HUES6 (cell line): Measurements from ENCODE around the gene CEACAM18.
"Not testable (repeated sequence)": the region's sequence is repeated elsewhere in the genome, so short reads cannot be mapped to it uniquely, and the experiment has no call there.

ENCODE experiments used
- H3K27ac ChIP-seq: 2 replicates; pipeline ENCODE4 v1.7.0; 2013; ENCODE audit warnings: low read depth, mild to moderate bottlenecking, low read length, inconsistent platforms
- H3K27me3 ChIP-seq: 2 replicates; pipeline ENCODE4 v1.6.1; 2013; ENCODE audit warnings: low read length; ENCODE audit not compliant: control insufficient read depth, insufficient read depth
- H3K36me3 ChIP-seq: 2 replicates; pipeline ENCODE4 v1.6.1; 2013; ENCODE audit warnings: low read length; ENCODE audit not compliant: control insufficient read depth, insufficient read depth
- H3K4me1 ChIP-seq: 2 replicates; pipeline ENCODE4 v1.6.1; 2013; ENCODE audit warnings: low read length; ENCODE audit not compliant: control insufficient read depth, insufficient read depth
- H3K4me3 ChIP-seq: 2 replicates; pipeline ENCODE4 v1.5.1; 2013; ENCODE audit warnings: low read depth, low read length
- H3K9ac ChIP-seq: one replicate; pipeline ENCODE4 v1.6.1; 2013; ENCODE audit warnings: mild to moderate bottlenecking, low read length
- H3K9me3 ChIP-seq: 2 replicates; pipeline ENCODE4 v1.6.1; 2013; ENCODE audit warnings: low read depth, low read length; ENCODE audit not compliant: control insufficient read depth, insufficient read depth

The CEACAM18 gene

DNA sequence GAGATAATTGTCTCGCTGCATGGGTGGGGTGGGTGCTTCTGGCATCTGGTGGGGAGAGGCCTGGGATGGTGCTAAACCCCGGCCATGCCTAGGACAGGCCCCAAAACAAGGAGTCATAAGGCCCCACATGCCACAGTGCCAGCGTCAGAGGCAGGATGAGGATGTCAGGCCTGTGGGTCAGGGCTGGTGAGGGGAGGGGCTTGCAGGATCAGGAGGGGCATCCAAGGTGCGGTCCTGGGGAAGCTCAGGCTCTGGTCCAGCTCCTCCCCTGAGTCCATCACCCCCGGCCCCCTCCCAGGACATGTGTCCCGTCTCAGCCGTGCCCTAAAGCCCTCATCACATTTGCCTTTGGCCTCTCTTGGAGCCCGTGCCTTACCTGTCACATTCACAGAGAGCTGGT, 22.6 kb downstream of the CEACAM18 start:
- H3K27me3 ChIP-seq, result peaks cover 38% of the 10 kb centered on the region
- not testable (repeated sequence) for H3K4me3 ChIP-seq, H3K4me1 ChIP-seq, H3K9ac ChIP-seq, H3K27ac ChIP-seq, H3K36me3 ChIP-seq, H3K9me3 ChIP-seq

DNA sequence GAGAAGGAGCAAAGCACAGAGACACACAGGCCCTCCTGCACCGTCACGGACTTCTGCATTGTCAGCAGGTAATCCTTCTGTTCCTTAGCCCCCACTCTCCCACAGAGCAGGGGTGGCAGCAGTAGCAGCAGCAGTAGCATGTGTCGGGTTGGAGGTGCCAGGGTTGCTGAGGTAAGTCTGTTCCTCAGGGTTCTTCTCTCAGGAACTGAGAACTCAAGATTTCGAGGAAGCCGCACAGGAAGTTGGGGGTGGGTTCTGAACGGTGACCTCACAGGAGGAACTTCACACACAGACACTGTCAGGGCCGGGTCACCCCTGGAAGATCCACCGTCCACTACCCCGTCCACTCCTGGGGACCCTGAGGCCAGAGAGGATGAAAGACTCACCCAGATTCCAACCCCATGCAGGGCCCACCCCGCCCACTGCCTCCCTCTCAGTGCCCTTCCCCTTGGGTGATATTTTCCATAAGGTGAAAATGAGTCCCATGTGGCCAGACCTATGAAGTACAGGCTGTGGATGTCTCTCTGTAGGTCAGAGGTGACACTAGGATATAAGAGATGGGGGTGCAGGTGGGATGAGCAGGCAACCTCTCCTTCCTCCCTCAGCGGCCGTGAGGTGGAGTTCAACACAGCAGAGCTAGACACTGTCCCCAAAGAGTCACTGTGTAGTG, 23.4 kb downstream of the CEACAM18 start, which contains the start of gene SIGLEC12:
Gene SIGLEC12, minus strand, starts transcription at position 207 of the 670 bp plus-strand sequence. Its CDS starts 67 bp downstream, at position 140.
- Histone ChIP-seq H3K27me3 (peaks cover 34% of the 10 kb centered on the region), H3K36me3 (no peaks in the 10 kb centered on the region), H3K9ac (no peak within 1 kb of the TSS), H3K4me1 (no peaks in the 10 kb centered on the region), H3K27ac (no peak within 1 kb of the TSS), H3K4me3 (no peak within 1 kb of the TSS), H3K9me3 (0 out of 2 replicates have a peak, but pooled peaks cover 3% of the 10 kb centered on the region)

GRCh38 chr19:51503286-51503817, 25.0 kb downstream of the CEACAM18 start:
- Histone ChIP-seq H3K4me1 (no peaks in the 10 kb centered on the region), H3K9ac (no peak overlapping the region), H3K9me3 (0 out of 2 replicates have a peak, but pooled peaks cover 3% of the 10 kb centered on the region), H3K27me3 (peaks cover 24% of the 10 kb centered on the region), H3K36me3 (no peaks in the 10 kb centered on the region), H3K27ac (no peak overlapping the region), H3K4me3 (no peak overlapping the region)

- H3K9ac ChIP-seq, result no peak overlapping the region
- H3K27me3 ChIP-seq, result peaks cover 28% of the 10 kb centered on the region
- no peaks in the 10 kb centered on the region for H3K4me1 ChIP-seq
- H3K27ac ChIP-seq, result no peak overlapping the region
- H3K9me3 ChIP-seq, result 0 out of 2 replicates have a peak, but pooled peaks cover 3% of the 10 kb centered on the region
- H3K36me3 ChIP-seq, result no peaks in the 10 kb centered on the region
- H3K4me3 ChIP-seq, result no peak overlapping the region
Measured at GRCh38 chr19:51503896-51504295, 25.6 kb downstream of the CEACAM18 start.

DNA sequence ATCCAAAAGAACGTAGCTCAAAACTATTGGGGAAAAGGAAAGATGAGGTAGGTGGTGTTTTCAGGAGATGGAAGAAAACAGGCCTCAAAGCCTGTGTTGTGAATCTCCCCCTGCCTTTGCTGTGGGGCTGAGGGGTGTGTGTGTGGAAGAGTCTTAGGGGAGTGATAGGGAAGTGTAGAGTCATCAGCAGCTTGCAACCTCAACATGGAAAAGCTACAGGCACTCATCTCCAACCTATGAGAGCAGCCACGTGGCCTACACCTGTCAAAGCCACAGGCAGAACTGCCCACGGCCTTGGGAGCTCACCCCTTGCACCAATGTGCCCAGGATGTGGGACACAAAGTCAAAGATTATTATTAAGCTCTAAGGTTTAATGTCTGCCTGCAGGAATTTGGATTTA, 27.6 kb downstream of the CEACAM18 start:
- H3K4me1 ChIP-seq, result no peaks in the 10 kb centered on the region
- no peak overlapping the region for H3K27ac ChIP-seq
- no peak overlapping the region for H3K9ac ChIP-seq
- no peak overlapping the region for H3K4me3 ChIP-seq
- peaks cover 32% of the 10 kb centered on the region for H3K27me3 ChIP-seq
- H3K36me3 ChIP-seq, result no peaks in the 10 kb centered on the region
- 0 out of 2 replicates have a peak, but pooled peaks cover 3% of the 10 kb centered on the region for H3K9me3 ChIP-seq

DNA sequence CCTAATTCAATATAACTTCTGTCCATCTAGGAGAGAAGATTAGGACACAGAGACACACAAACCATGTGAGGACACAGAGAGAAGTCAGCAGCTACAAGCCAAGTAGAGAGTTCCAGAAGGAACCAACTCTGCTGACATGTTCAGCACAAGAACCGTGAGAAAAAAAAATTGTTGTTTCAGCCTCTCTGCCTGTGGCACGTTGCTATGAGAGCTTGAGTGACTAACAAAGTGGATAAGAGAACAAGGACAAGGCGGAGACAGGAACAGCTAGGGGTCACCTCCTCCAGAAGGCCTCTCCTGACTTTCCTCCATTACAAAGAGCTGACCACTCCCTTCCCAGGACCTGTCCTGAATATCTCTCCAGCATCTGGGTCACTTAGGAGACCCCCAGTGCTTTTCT, 28.9 kb downstream of the CEACAM18 start:
- Histone ChIP-seq H3K27me3 (peaks cover 31% of the 10 kb centered on the region), H3K27ac (no peak overlapping the region), H3K36me3 (no peaks in the 10 kb centered on the region), H3K9ac (no peak overlapping the region), H3K4me3 (no peak overlapping the region), H3K9me3 (0 out of 2 replicates have a peak, but pooled peaks cover 3% of the 10 kb centered on the region), H3K4me1 (no peaks in the 10 kb centered on the region)

DNA sequence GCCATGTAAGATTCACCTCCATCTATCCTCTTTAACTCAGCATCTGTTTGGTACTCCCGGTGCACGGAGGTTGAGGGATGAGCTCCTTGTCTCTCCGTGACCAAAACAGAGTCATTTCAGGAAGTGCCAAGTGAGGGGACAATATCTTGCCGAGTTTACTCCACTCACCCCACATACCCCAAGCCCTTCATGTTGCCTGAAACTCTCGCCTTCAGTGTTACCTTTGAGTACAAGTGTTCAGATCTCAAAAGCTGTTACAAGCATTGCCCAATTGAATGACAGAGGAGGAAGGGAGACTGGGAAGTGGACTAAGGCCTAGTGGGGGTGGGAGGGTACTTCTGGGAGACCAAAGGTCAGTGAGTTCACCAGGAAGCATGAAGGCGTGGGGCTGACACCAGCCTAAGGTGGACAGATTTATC, 29.3 kb downstream of the CEACAM18 start:
- H3K4me1 ChIP-seq, result no peaks in the 10 kb centered on the region

DNA sequence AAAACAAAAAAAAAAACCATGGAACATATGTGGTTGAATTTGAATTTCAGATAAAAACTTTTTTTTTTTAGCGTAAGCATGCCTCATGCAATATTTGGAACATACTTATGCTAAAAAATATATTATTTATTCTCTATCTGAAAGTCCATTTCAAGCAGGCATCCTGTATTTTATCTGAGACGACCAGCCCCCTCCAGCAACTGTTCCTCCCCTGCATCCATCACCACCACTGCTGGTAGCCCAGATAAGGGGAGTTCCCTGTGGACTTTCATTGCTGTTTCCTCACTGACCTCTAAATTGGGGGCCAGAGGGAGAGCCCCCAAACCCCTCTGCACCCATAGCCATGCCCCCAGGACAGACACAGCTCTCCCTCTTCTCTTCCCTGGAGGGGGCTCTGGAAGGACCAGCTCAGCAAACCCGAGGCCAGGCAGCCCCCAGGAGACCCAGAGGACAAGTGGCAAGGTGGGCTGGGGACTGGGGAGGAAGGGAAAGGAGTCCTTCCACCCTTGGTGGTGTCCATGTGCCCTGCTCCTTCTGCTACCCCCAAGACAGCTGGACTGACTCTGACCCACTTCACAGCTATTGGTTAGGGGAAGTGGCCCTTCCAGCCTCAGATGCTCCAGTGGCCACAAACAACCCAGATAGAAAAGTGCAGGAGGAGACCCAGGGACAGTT, 29.9 kb downstream of the CEACAM18 start:
- H3K36me3 ChIP-seq, result no peaks in the 10 kb centered on the region
- no peak overlapping the region for H3K9ac ChIP-seq
- H3K4me3 ChIP-seq, result no peak overlapping the region
- peaks cover 34% of the 10 kb centered on the region for H3K27me3 ChIP-seq
- H3K4me1 ChIP-seq, result no peaks in the 10 kb centered on the region
- no peak overlapping the region for H3K27ac ChIP-seq
- 0 out of 2 replicates have a peak, but pooled peaks cover 3% of the 10 kb centered on the region for H3K9me3 ChIP-seq

More for the DNA sequence above, 29.3 kb downstream of the CEACAM18 start:
- Histone ChIP-seq H3K9ac (no peak overlapping the region), H3K27me3 (peaks cover 30% of the 10 kb centered on the region), H3K36me3 (no peaks in the 10 kb centered on the region), H3K27ac (no peak overlapping the region), H3K9me3 (0 out of 2 replicates have a peak, but pooled peaks cover 3% of the 10 kb centered on the region), H3K4me3 (no peak overlapping the region)

DNA sequence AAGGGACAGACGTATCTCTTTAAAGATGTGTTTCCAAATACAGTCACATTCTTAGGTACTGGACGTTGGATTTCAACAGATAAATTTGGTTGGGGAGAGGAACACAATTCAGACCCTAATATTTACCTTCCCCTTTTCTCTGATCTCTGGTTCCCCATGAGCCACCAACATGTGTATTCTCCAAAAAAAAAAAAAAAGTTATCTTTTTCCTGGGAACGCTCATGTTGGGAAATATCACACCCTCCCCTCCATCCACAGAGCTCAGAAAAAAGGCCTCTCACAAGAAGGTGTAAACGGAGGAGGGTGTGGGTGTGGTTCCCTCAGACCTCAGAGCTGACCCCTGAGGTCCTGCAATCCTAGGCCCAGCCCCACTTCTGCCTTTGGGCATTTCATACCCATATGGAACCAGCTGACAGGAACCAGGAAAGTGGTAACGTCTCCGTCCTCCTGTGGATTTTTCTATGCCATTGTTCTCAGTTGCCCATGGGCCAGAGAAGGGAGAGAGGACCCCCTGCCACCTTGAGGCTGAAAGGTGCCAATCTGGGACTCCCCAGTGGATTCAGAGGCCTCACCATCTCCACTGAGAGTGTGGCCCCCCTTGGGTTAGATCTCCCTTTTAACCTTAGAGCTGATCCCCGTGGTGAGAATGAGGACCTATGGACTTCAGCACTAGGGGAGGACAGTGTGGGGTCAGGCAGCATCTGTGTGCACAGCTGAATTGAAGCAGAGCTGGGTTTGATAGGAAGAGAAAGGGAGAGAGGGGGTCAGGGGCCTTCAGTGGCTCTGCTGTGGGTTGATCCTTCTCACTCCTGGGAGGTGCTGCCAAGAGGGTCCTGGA, 31.7 kb downstream of the CEACAM18 start:
- Histone ChIP-seq H3K9ac (no peak overlapping the region), H3K27ac (no peak overlapping the region), H3K27me3 (peaks cover 31% of the 10 kb centered on the region; the same call in 1 of the 2 replicates), H3K4me3 (no peak overlapping the region), H3K4me1 (no peaks in the 10 kb centered on the region), H3K36me3 (no peaks in the 10 kb centered on the region), H3K9me3 (no peaks in the 10 kb centered on the region)

GRCh38 chr19:51511353-51511752, 33.0 kb downstream of the CEACAM18 start:
- H3K27me3 ChIP-seq, result peaks cover 28% of the 10 kb centered on the region; the same call in 1 of the 2 replicates
- H3K27ac ChIP-seq, result no peak overlapping the region
- no peaks in the 10 kb centered on the region for H3K4me1 ChIP-seq
- no peak overlapping the region for H3K4me3 ChIP-seq
- no peaks in the 10 kb centered on the region for H3K36me3 ChIP-seq
- H3K9me3 ChIP-seq, result no peaks in the 10 kb centered on the region
- H3K9ac ChIP-seq, result no peak overlapping the region
